ENCODE results near the gene SLC12A8. TPM values are rescaled to one million over a fixed set of nuclear protein-coding genes. Genes with fewer than 3 reads are reported as not detected.

SLC12A8 gene
- total RNA-seq, 4 donors from 2014 or later, result 1.0 TPM; not detected in 3

DNA sequence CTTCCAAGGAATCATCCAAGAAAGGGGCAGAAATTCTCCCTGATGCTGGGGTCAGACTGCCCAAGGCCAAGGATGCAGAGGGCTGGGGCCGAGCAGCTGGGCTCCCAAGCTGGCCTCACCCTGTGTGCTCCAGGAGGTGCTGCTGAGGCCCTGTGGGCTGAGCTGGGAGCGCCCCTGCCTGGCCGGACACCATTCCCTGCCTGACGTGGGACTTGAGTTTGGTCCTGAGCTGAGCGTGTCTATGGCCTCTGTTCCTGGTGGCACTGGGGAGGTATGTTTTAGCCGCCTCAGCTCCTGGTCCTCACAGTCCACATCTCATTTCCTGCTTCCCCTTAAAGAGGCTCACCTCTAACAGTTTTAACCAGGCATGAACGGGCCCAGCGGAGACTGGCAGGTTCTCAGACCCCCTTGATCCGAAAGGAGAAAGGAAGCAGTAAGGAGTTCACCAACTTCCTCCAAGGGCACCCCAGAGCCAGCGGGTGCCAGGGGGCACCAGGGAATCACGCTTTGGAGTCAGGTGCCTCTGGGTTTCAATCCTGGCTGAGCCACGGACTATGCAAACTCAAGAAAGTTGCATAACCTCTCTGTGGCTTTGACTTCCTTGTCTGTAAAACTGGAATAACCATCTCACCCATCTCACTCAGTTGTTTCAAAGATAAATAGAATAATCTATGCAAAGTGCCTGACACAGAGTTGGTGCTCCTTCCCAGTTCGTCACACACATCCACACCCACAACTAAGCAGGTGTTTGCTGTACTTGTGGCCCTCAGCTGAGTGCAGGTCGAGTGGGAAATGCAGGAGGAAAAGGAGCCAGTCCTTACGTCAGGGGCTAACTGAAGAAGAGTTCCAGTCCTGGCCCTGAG lies 48.6 kb downstream of the SLC12A8 start:
- intact Hi-C loops (cut with DNase I; ENCODE audit: low total_unique reads) (loop anchor here (5.0 kb wide), 1 partner anchor 237 kb away; no protein-coding TSS in a partner anchor), in situ Hi-C loops (cut with MboI; ENCODE audit: low sequenced_read_pairs in 4 of 4) (loop anchor here in 3 of 4 donors (10.0 to 25.0 kb wide), 3 partner anchors 169 to 402 kb away; no protein-coding TSS in a partner anchor)
- DNase-seq (no peak), ATAC-seq (no peak)
- no peaks in the 10 kb centered on the region for H3K27me3 ChIP-seq
- H3K4me3 ChIP-seq, result no peak overlapping the region
- H3K9me3 ChIP-seq, result no peaks in the 10 kb centered on the region
- no peaks in the 10 kb centered on the region for H3K36me3 ChIP-seq
- H3K27ac ChIP-seq, result no peak overlapping the region
- H3K4me1 ChIP-seq, result no peaks in the 10 kb centered on the region
- TF ChIP-seq, protein P1, sequence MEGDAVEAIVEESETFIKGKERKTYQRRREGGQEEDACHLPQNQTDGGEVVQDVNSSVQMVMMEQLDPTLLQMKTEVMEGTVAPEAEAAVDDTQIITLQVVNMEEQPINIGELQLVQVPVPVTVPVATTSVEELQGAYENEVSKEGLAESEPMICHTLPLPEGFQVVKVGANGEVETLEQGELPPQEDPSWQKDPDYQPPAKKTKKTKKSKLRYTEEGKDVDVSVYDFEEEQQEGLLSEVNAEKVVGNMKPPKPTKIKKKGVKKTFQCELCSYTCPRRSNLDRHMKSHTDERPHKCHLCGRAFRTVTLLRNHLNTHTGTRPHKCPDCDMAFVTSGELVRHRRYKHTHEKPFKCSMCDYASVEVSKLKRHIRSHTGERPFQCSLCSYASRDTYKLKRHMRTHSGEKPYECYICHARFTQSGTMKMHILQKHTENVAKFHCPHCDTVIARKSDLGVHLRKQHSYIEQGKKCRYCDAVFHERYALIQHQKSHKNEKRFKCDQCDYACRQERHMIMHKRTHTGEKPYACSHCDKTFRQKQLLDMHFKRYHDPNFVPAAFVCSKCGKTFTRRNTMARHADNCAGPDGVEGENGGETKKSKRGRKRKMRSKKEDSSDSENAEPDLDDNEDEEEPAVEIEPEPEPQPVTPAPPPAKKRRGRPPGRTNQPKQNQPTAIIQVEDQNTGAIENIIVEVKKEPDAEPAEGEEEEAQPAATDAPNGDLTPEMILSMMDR (IDR thresholded peaks at IDR 0.05 in 4 of 5, conservative IDR thresholded peaks at IDR 0.05 in 1 of 5), result no peak

DNA sequence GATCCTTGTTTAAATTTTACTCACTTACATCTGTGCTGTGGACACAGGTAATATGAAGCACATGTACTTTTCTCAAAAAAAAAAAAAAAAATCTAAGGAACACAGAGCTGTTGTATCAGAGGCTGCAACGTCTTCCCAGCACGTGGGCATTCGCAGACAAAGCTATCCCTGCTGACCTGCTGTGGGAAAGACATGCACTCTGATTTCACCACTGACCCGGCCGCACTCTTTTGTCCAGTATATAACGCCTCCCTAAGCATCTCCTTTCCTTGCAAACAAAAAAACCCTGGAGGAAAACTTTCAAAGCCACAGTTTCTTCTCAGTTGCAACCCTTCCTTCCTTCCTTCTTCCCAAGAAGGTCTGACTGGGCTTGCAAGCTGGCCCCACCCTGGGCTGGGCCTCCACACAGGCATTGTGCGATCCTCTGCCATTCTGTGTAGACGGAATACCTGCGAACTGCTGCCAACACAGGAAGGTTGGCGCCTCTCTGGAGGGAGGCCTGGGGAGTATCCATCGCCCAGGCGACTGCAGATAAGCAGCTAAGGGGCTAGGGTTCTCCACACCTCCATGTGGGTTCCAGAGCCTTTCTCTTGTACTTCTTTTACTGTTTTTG lies 50.8 kb downstream of the SLC12A8 start:
- ATAC-seq, result no peak
- H3K4me1 ChIP-seq, result no peaks in the 10 kb centered on the region
- H3K4me3 ChIP-seq, result no peak overlapping the region
- H3K36me3 ChIP-seq, result no peaks in the 10 kb centered on the region
- TF ChIP-seq, protein P1 (IDR thresholded peaks at IDR 0.05 in 4 of 5, conservative IDR thresholded peaks at IDR 0.05 in 1 of 5), result no peak
- TF ChIP-seq POLR2A (IDR thresholded peaks at IDR 0.05), result no peak
- no peak overlapping the region for H3K27ac ChIP-seq
- in situ Hi-C loops (cut with MboI; ENCODE audit: low sequenced_read_pairs in 4 of 4) (loop anchor here in 3 of 4 donors (10.0 to 25.0 kb wide), 3 partner anchors 167 to 399 kb away; no protein-coding TSS in a partner anchor), intact Hi-C loops (cut with DNase I; ENCODE audit: low total_unique reads) (loop anchor here (5.0 kb wide), 1 partner anchor 234 kb away; no protein-coding TSS in a partner anchor)
- no peaks in the 10 kb centered on the region for H3K9me3 ChIP-seq
- no peaks in the 10 kb centered on the region for H3K27me3 ChIP-seq
- no peak for DNase-seq

DNA sequence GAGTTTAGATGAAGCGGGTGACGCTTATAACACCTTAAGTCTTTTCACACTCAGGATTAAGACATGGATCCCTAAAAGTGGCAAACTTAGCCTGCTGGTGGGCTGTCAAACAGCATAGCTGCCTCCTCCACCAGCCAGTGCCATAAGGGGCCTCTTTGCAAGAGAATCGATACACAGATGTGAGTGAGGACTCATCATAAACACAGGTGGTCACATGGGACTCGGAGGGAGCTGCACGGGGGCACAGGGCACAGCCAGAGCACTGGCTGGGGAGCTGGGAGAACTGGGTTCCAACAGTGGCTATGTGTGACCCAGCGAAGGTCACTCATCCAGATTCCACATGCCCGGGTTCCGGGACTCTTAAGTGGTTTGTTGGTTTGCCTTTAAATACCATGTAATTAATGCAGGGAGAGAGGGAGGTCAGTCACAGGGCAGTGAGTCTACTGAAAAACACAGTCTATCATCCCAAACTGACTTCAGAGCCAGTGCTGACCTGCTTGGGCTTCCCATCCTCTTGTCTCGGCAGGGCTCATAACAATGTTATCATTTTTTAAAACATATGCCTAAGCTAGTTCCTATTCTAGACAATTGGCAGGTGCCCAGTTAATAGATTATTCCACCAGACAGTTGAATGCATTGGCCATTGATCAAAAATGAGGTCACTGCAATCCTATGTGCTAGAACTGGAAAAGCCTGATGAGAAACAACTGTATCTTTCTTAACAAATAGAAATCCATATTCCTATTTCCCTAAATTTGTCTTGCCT lies 51.8 kb downstream of the SLC12A8 start:
- in situ Hi-C loops (cut with MboI; ENCODE audit: low sequenced_read_pairs in 4 of 4) (loop anchor here in 3 of 4 donors (10.0 to 25.0 kb wide), 3 partner anchors 166 to 398 kb away; no protein-coding TSS in a partner anchor), intact Hi-C loops (cut with DNase I; ENCODE audit: low total_unique reads) (loop anchor here (5.0 kb wide), 1 partner anchor 233 kb away; no protein-coding TSS in a partner anchor)
- no peaks in the 10 kb centered on the region for H3K27me3 ChIP-seq
- no peaks in the 10 kb centered on the region for H3K4me1 ChIP-seq
- ATAC-seq (no peak), DNase-seq (no peak)
- H3K27ac ChIP-seq, result no peak overlapping the region
- no peak overlapping the region for H3K4me3 ChIP-seq
- H3K9me3 ChIP-seq, result no peaks in the 10 kb centered on the region
- no peak for TF ChIP-seq POLR2A (IDR thresholded peaks at IDR 0.05)
- TF ChIP-seq, protein P1 (IDR thresholded peaks at IDR 0.05 in 4 of 5, conservative IDR thresholded peaks at IDR 0.05 in 1 of 5), result no peak
- no peaks in the 10 kb centered on the region for H3K36me3 ChIP-seq

DNA sequence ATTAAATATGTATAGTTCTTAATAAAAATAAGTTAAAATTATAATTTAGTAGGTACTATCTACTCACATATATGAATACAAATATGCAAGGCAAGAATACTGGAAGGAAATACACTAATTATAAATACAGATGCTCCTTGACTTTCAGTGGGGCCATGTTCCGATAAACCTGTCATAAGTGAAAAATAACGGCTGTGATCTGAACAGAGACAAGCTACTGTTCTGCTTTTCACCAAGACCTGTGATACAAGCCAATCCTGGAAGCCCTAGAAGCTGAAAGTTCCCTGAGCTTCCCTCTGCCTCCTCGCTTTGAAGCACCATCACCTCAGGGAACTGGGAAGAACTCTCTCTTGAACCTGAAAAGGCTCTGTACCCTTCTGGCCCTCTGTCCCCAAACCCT lies 55.4 kb downstream of the SLC12A8 start:
- Histone ChIP-seq H3K4me3 (no peak overlapping the region), H3K4me1 (no peaks in the 10 kb centered on the region), H3K36me3 (no peaks in the 10 kb centered on the region), H3K27ac (no peak overlapping the region), H3K27me3 (no peaks in the 10 kb centered on the region), H3K9me3 (no peaks in the 10 kb centered on the region)
- intact Hi-C loops (cut with DNase I; ENCODE audit: low total_unique reads), result no loop called here
- DNase-seq (no peak), ATAC-seq (no peak)
- TF ChIP-seq POLR2A (IDR thresholded peaks at IDR 0.05), result no peak
- in situ Hi-C loops (cut with MboI; ENCODE audit: low sequenced_read_pairs in 4 of 4), result loop anchor here in 1 of 4 donors (25.0 kb wide), 1 partner anchor 395 kb away; no protein-coding TSS in a partner anchor
